ENCODE measurements around the gene TEKT3. TPM values are rescaled to one million over a fixed set of nuclear protein-coding genes. Genes with fewer than 3 reads are reported as not detected.
A peak's percentile ranks its signal among the peaks of the same experiment; 100 is the strongest.

The TEKT3 gene
- polyA plus RNA-seq, 1 of the 3 experiments (the other 2 are of a cell fraction), result 0.62 TPM

DNA sequence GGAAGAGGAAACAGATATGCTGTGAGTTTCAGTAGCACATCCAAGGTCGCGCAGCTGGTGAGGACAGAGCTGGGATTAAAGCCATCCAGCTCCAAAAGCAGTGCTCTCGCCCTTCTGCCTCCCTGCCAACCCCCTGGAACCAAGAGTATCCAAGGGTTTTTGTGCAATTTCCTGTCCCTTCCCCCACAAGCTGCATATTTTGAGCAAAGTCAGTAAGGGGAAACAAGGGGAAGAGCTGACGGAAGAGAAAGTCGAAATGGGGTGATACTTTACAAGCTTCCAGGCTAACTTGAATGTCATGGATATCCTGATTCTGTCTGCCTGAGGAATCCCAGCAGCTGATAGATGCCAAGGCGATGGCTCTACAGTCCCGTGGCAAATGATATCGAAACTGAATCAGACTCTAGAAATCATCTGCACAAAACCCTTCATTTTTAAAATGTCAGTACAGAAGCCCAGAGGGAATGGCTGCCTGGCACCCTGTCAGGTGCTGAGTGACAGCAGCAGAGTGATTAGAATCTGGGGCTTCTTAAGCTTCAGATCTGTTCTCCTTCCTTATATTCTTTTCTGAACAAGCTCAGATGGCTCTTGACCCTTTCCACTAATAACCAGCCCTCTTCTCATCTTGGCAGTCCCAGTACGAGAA, 42.9 kb upstream of the TEKT3 start:
- H3K9me3 ChIP-seq, result no peaks in the 10 kb centered on the region
- H3K27ac ChIP-seq (ENCODE audit: low read depth in 2 of 2, low read length in 1 of 2), result peak overlapping the region in 1 of 2 experiments; percentile 76; a peak in 2 of 4 replicates
- H3F3A ChIP-seq (replicated peaks; ENCODE audit: insufficient read depth), result no peaks in the 10 kb centered on the region
- H2AFZ ChIP-seq (ENCODE audit: low read depth), result peak overlapping the region; percentile 58
- H3K36me3 ChIP-seq (replicated peaks in 1 of 2; ENCODE audit: control insufficient read depth in 1 of 2, insufficient read depth in 2 of 2, low read length in 1 of 2), result no peaks in the 10 kb centered on the region
- no peaks in the 10 kb centered on the region for H3K27me3 ChIP-seq (ENCODE audit: insufficient read depth)
- no peaks in the 10 kb centered on the region for H3K9me2 ChIP-seq
- no peak for DNase-seq
- 0 out of 2 replicates have a peak, but pooled peaks have one; percentile 13 for TF ChIP-seq GATA2 (CRISPR knock-in tag; IDR thresholded peaks at IDR 0.05)
- TF ChIP-seq, protein P1, sequence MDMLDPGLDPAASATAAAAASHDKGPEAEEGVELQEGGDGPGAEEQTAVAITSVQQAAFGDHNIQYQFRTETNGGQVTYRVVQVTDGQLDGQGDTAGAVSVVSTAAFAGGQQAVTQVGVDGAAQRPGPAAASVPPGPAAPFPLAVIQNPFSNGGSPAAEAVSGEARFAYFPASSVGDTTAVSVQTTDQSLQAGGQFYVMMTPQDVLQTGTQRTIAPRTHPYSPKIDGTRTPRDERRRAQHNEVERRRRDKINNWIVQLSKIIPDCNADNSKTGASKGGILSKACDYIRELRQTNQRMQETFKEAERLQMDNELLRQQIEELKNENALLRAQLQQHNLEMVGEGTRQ (IDR thresholded peaks at IDR 0.05; ENCODE audit: borderline replicate concordance, low read depth, low read length), result no peak
- H3K4me1 ChIP-seq (ENCODE audit: control insufficient read depth in 1 of 2, insufficient read depth in 2 of 2, low read depth in 1 of 2, low read length in 1 of 2), result peaks cover 0 to 10% of the 10 kb centered on the region in 2 experiments; a peak in 2 of 4 replicates
- ChIA-PET CTCF (interaction anchor here (1.7 kb wide), 1 partner anchor 118 kb away, joined by 10 read pairs; no protein-coding TSS in a partner anchor), POLR2A (no interaction called here)
- H3K9ac ChIP-seq, result no peak overlapping the region
- no peaks in the 10 kb centered on the region for H3K79me2 ChIP-seq (ENCODE audit: insufficient read depth)
- peak overlapping the region; percentile 63 for H3K4me2 ChIP-seq
- H3K4me3 ChIP-seq (ENCODE audit: low read depth in 2 of 2, low read length in 1 of 2), result peak overlapping the region; percentile 17 to 33
- H4K20me1 ChIP-seq (ENCODE audit: insufficient read depth), result no peaks in the 10 kb centered on the region
- 52% methylated on average over 9 of the region's 9 CpGs for WGBS (ENCODE audit: low lambda C conversion rate)

DNA sequence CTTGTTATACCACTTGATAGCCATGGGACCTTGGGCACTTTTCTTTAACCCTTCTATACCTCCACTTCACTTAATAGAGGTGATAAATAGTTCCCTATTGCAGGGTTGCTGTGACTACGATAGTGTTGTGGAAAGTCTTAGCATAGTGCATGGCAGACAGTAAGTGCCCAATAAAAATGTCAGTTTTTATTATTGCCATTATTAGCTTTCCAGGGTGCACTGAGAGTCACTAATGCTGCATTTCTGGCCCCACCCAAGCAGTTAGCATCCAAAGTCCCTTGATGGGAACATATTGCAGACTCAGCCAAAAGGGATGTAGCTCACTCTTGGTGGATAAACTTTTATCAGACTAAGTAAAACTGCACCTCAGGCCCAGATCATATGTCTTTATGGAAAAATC, 41.5 kb upstream of the TEKT3 start:
- Histone ChIP-seq H3K4me2 (no peak overlapping the region), H3K4me1 (ENCODE audit: control insufficient read depth in 1 of 2, insufficient read depth in 2 of 2, low read depth in 1 of 2, low read length in 1 of 2) (peaks cover 0 to 10% of the 10 kb centered on the region in 2 experiments; a peak in 2 of 4 replicates), H3K27me3 (ENCODE audit: insufficient read depth) (no peaks in the 10 kb centered on the region), H3K36me3 (replicated peaks in 1 of 2; ENCODE audit: control insufficient read depth in 1 of 2, insufficient read depth in 2 of 2, low read length in 1 of 2) (no peaks in the 10 kb centered on the region), H3K79me2 (ENCODE audit: insufficient read depth) (no peaks in the 10 kb centered on the region), H4K20me1 (ENCODE audit: insufficient read depth) (no peaks in the 10 kb centered on the region), H3K9me3 (no peaks in the 10 kb centered on the region), H3K9ac (no peak overlapping the region), H3K27ac (ENCODE audit: low read depth in 2 of 2, low read length in 1 of 2) (no peak overlapping the region), H2AFZ (ENCODE audit: low read depth) (no peak overlapping the region), H3K9me2 (no peaks in the 10 kb centered on the region), H3K4me3 (ENCODE audit: low read depth in 2 of 2, low read length in 1 of 2) (no peak overlapping the region), H3F3A (replicated peaks; ENCODE audit: insufficient read depth) (no peaks in the 10 kb centered on the region)
- no peak for DNase-seq
- ChIA-PET POLR2A (no interaction called here), CTCF (interaction anchor here (1.0 to 1.4 kb wide), 2 partner anchors 10 to 15 kb away, joined by 3 to 4 read pairs; no protein-coding TSS in a partner anchor)
- WGBS (ENCODE audit: low lambda C conversion rate), result 69% methylated on average over 1 of the region's 1 CpG
- TF ChIP-seq, protein P2, sequence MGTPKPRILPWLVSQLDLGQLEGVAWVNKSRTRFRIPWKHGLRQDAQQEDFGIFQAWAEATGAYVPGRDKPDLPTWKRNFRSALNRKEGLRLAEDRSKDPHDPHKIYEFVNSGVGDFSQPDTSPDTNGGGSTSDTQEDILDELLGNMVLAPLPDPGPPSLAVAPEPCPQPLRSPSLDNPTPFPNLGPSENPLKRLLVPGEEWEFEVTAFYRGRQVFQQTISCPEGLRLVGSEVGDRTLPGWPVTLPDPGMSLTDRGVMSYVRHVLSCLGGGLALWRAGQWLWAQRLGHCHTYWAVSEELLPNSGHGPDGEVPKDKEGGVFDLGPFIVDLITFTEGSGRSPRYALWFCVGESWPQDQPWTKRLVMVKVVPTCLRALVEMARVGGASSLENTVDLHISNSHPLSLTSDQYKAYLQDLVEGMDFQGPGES (IDR thresholded peaks at IDR 0.05; ENCODE audit: low read depth, low read length), result no peak
- TF ChIP-seq NFIC (IDR thresholded peaks at IDR 0.05; ENCODE audit: borderline replicate concordance) (no peak), FOSL2 (IDR thresholded peaks at IDR 0.05; ENCODE audit: borderline replicate concordance, low read depth) (no peak), MEF2A (IDR thresholded peaks at IDR 0.05; ENCODE audit: borderline replicate concordance, low read depth) (no peak), ELF1 (IDR thresholded peaks at IDR 0.05) (no peak), CHD2 (IDR thresholded peaks at IDR 0.05; ENCODE audit: low read length, partially characterized antibody) (no peak), EP300 (IDR thresholded peaks at IDR 0.05; ENCODE audit: borderline replicate concordance in 1 of 2, low read depth in 1 of 2, low read length in 1 of 2) (no peak), TCF12 (IDR thresholded peaks at IDR 0.05) (no peak), YY1 (IDR thresholded peaks at IDR 0.05; ENCODE audit: low read depth) (no peak), GATA2 (CRISPR knock-in tag; IDR thresholded peaks at IDR 0.05) (no peak), TEAD4 (IDR thresholded peaks at IDR 0.05; ENCODE audit: borderline replicate concordance, insufficient read depth) (no peak), MXI1 (IDR thresholded peaks at IDR 0.05; ENCODE audit: low read depth, low read length) (no peak), RCOR1 (IDR thresholded peaks at IDR 0.05; ENCODE audit: low read length) (no peak)
- TF ChIP-seq, protein P3, sequence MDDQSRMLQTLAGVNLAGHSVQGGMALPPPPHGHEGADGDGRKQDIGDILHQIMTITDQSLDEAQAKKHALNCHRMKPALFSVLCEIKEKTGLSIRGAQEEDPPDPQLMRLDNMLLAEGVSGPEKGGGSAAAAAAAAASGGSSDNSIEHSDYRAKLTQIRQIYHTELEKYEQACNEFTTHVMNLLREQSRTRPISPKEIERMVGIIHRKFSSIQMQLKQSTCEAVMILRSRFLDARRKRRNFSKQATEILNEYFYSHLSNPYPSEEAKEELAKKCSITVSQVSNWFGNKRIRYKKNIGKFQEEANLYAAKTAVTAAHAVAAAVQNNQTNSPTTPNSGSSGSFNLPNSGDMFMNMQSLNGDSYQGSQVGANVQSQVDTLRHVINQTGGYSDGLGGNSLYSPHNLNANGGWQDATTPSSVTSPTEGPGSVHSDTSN (IDR thresholded peaks at IDR 0.05), result no peak
- TF ChIP-seq, protein P4, sequence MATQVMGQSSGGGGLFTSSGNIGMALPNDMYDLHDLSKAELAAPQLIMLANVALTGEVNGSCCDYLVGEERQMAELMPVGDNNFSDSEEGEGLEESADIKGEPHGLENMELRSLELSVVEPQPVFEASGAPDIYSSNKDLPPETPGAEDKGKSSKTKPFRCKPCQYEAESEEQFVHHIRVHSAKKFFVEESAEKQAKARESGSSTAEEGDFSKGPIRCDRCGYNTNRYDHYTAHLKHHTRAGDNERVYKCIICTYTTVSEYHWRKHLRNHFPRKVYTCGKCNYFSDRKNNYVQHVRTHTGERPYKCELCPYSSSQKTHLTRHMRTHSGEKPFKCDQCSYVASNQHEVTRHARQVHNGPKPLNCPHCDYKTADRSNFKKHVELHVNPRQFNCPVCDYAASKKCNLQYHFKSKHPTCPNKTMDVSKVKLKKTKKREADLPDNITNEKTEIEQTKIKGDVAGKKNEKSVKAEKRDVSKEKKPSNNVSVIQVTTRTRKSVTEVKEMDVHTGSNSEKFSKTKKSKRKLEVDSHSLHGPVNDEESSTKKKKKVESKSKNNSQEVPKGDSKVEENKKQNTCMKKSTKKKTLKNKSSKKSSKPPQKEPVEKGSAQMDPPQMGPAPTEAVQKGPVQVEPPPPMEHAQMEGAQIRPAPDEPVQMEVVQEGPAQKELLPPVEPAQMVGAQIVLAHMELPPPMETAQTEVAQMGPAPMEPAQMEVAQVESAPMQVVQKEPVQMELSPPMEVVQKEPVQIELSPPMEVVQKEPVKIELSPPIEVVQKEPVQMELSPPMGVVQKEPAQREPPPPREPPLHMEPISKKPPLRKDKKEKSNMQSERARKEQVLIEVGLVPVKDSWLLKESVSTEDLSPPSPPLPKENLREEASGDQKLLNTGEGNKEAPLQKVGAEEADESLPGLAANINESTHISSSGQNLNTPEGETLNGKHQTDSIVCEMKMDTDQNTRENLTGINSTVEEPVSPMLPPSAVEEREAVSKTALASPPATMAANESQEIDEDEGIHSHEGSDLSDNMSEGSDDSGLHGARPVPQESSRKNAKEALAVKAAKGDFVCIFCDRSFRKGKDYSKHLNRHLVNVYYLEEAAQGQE (IDR thresholded peaks at IDR 0.05; ENCODE audit: low read depth, low read length), result no peak

Measured in SK-N-SH (cell line).